Ureter (tissue), 1 donor: ENCODE measurements around the gene GALNS. TPM values are rescaled to one million over a fixed set of nuclear protein-coding genes. Genes with fewer than 3 reads are reported as not detected.
A peak's percentile ranks its signal among the peaks of the same experiment; 100 is the strongest.

Source experiments
- DNase-seq: peaks from one replicate; pipeline ENCODE4 v3.0.0-alpha.2; 2020; ENCODE audit warnings: low spot score
- total RNA-seq: library from RNA; stranded (reverse); gene quantifications from one replicate; pipeline ENCODE4 v1.2.4, GENCODE V29; 2023
- donor health status: DM: yes; HTN: yes; CAD: no.

The GALNS gene
- total RNA-seq, 1 donor from 2014 or later, result 44.4 TPM

DNA sequence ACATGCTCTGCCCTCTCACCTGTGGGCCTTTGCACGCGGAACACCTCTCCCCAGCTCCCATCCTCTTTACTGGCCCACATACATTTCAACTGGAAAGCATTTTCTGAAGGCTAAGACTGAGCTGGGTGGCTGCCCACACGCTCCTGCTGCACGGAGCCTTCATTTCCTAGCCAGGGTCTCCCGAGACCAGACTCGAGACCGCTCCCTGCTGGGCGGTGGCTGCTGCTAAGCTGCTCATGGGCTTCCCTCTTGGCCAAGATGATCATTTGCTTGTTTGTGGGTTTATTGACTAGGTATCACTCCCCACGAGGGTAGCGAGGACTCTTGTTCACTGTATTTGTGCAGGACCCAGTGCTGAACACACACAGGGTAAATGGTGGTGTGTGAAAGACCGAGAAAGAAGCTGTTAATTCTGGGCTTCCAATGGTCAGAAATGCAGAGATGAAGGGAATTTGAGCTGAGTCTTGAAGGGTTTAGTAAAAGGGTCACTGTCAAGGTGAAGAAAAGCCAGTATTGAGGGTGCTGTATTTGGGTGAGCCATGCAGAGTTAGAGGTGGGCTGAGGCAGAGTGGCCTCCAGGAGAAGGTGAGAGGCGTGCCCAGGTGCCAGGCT is 1.1 kb upstream of the GALNS start:
- DNase-seq, result peak; percentile 81

- no peak for DNase-seq
These were observed 472 bp downstream of the GALNS start for GRCh38 chr16:88856122-88856827.

- no peak for DNase-seq
These were observed 1.0 kb downstream of the GALNS start for GRCh38 chr16:88855736-88856121.

GRCh38 chr16:88855176-88855575 is 1.6 kb downstream of the GALNS start:
- DNase-seq, result no peak

GRCh38 chr16:88854306-88855111 is 2.2 kb downstream of the GALNS start:
- no peak for DNase-seq

DNA sequence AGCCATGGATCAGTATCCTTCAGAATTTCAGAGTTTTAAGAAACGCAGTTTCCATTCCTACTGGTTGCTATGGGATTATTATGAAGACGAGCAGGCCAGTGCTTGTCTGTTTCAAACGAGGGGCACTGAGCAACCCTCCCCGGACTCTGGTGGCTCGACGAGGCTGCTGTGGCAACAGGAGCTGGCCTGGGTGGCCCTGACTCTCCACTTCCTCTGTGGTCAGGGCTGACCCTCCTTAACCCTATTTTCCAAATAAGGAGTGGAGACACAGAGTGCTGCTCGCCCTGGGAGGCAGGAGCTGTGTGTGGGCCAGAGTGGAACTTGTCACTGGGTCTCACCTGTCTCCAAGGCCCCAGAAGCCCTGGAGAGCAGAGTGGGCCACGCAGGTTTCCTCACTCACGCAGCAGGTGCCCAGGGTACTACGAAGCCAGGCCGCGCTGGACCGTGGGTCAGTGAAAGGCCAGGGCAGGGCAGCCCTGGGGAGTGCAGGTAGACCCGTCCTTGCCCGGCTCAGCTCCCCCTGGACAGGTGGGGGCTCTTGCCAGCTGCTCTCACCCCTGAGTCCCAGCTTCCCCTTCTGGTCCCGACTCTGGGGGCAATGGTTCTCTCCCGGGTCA is 3.3 kb downstream of the GALNS start:
- no peak for DNase-seq

DNA sequence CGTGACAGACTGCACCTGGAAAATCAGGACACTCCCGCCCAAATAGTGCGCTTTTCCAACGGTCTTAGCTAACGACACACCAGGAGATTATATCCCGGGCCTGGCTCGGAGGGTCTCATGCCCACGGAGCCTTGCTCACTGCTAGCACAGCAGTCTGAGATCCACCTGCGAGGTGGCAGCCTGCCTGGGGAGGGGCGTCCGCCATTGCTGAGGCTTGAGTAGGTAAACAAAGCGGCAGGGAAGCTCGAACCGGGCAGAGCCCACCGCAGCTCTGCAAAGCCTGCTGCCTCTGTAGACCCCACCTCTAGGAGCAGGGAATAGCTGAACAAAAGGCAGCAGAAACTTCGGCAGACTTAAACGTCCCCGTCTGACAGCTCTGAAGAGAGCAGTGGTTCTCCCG is 5.1 kb downstream of the GALNS start:
- no peak for DNase-seq

GRCh38 chr16:88850531-88851199 is 6.1 kb downstream of the GALNS start:
- no peak for DNase-seq

GRCh38 chr16:88848557-88848956 is 8.2 kb downstream of the GALNS start:
- DNase-seq, result no peak

- DNase-seq, result no peak
These were observed 9.1 kb downstream of the GALNS start for GRCh38 chr16:88847654-88848053.

DNA sequence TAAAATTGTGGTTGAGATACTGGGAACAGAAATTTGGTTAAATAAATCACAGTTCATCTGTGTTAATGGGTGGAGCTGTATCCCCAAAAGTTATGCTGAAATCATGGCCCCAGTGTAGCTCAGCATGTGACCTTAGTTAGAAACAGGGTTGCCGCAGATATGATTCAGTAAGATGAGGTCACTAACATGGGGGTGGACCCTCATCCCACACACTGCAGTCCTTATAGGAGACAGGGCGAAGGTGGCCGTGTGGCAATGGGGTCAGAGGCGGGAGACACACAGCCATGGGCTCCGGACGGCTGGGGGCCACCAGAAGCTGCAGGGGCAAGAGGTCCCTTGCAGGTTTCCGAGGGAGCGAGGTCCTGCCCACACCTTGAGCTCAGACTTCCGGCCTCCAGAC is 10.7 kb downstream of the GALNS start:
- DNase-seq, result no peak

- DNase-seq, result no peak
These were observed 12.2 kb downstream of the GALNS start for GRCh38 chr16:88844419-88845036.

GRCh38 chr16:88843256-88843655 is 13.5 kb downstream of the GALNS start:
- DNase-seq, result no peak

DNA sequence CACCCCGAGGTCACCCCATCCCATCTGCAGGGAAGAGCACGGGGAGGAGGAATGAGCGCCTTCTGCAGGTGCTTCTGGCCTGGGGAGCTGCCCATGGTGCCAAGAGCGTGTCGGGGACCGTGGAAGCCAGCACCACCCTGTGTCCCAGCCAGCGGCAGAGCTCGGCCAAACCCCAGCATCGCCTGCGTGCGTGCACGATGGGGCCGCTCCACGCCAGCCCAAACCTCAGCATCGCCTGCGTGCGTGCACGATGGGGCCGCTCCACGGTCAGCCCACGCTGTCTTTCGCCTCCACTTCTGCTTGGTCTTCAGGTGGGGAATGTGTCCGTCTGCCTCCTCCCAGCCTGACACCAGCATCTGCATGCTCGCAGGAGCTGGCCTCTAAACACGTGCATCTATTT is 13.9 kb downstream of the GALNS start:
- DNase-seq, result no peak

GRCh38 chr16:88842308-88842756 is 14.4 kb downstream of the GALNS start:
- DNase-seq, result no peak

- no peak for DNase-seq
These were observed 15.0 kb downstream of the GALNS start for GRCh38 chr16:88841521-88842307.

GRCh38 chr16:88840600-88841215 is 16.0 kb downstream of the GALNS start:
- no peak for DNase-seq

- DNase-seq, result no peak
These were observed 16.8 kb downstream of the GALNS start for GRCh38 chr16:88839745-88840599.

DNA sequence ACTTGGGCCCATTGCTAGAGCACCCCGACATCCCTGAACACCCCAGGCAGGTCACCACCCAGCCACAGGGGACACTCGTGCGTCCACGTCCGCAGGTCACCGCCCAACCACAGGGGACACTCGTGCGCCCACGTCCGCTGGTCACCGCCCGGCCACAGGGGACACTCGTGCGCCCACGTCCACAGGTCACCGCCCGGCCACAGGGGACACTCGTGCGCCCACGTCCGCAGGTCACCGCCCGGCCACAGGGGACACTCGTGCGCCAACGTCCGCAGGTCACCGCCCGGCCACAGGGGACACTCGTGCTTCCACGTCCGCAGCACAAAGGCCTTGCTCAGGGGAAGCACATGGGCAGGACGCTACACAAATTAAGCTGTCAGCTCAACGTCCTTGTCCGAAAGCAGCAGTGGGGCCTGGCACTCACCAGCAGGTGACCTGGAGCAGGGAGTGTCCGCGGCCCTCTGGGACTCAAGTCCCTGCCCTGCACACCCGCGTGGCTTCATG is 17.7 kb downstream of the GALNS start:
- no peak for DNase-seq
